Stimulated activated CD4-positive, alpha-beta T cell treated with anti-CD3 and anti-CD28 coated beads, TNF-alpha, amount 100 ng/mL, for 1 hour (primary cell): Measurements from ENCODE around the gene JAKMIP1.

Experiments used
- DNase-seq, 3 donors: peaks; one replicate each; pipeline ENCODE4 v3.0.0-alpha.2; 2020; ENCODE audit warnings: low read depth in 3 of 3, low spot score in 1 of 3

Gene JAKMIP1

GRCh38 chr4:6122496-6122895 is 77.9 kb downstream of the JAKMIP1 start:
- DNase-seq: no peak

- DNase-seq: no peak
Observed at GRCh38 chr4:6121941-6122340, 78.4 kb downstream of the JAKMIP1 start.

- DNase-seq: no peak
Observed at GRCh38 chr4:6121276-6121850, 79.0 kb downstream of the JAKMIP1 start.

GRCh38 chr4:6120361-6120760 is 80.0 kb downstream of the JAKMIP1 start:
- DNase-seq: no peak

- DNase-seq: no peak
Observed at GRCh38 chr4:6119507-6120020, 80.8 kb downstream of the JAKMIP1 start.

- DNase-seq: no peak
Observed at GRCh38 chr4:6118201-6118600, 82.1 kb downstream of the JAKMIP1 start.

- DNase-seq: no peak
Observed at GRCh38 chr4:6116696-6117285, 83.6 kb downstream of the JAKMIP1 start.

GRCh38 chr4:6115746-6116586 is 84.4 kb downstream of the JAKMIP1 start:
- no peak for DNase-seq

- no peak for DNase-seq
Observed at GRCh38 chr4:6115342-6115741, 85.0 kb downstream of the JAKMIP1 start.

- no peak for DNase-seq
Observed at GRCh38 chr4:6114601-6115000, 85.7 kb downstream of the JAKMIP1 start.

- DNase-seq: no peak
Observed at GRCh38 chr4:6114181-6114580, 86.2 kb downstream of the JAKMIP1 start.

GRCh38 chr4:6113641-6114040 is 86.7 kb downstream of the JAKMIP1 start:
- DNase-seq: no peak

- DNase-seq: no peak
Observed at GRCh38 chr4:6112606-6113290, 87.6 kb downstream of the JAKMIP1 start.

- DNase-seq: no peak
Observed at GRCh38 chr4:6111354-6111960, 88.9 kb downstream of the JAKMIP1 start.

GRCh38 chr4:6110681-6111353 is 89.5 kb downstream of the JAKMIP1 start:
- DNase-seq: no peak

GRCh38 chr4:6109842-6110560 is 90.3 kb downstream of the JAKMIP1 start:
- no peak for DNase-seq

- DNase-seq: no peak
Observed at GRCh38 chr4:6107886-6108285, 92.5 kb downstream of the JAKMIP1 start.

GRCh38 chr4:6107114-6107791 is 93.1 kb downstream of the JAKMIP1 start:
- DNase-seq: no peak

GRCh38 chr4:6106156-6106555 is 94.2 kb downstream of the JAKMIP1 start:
- DNase-seq: no peak
